PC-9 (cell line): ENCODE measurements around the gene NR0B1. TPM values are rescaled to one million over a fixed set of nuclear protein-coding genes. Genes with fewer than 3 reads are reported as not detected.

Experiments
- Bru-seq: library from RNA; stranded (reverse); fragments of 400-500 nt; gene quantifications from one replicate; lab custom pipeline; 2021; lab: Mats Ljungman, UMichigan
- BruChase-seq, 2 experiments: library from RNA; stranded (reverse); fragments of 400-500 nt; gene quantifications; one replicate each; lab custom pipeline; 2021; lab: Mats Ljungman, UMichigan
- BruUV-seq: library from RNA; stranded (reverse); fragments of 400-500 nt; replicated peaks from 2 replicates; lab custom pipeline; 2021; lab: Mats Ljungman, UMichigan
- CTCF ChIA-PET: fragments of 300-600 bp; sonication (Branson Sonifier 250); formaldehyde crosslinking; loops from one replicate; lab custom pipeline; 2022; ENCODE audit warnings: antibody characterized with exemption; lab: Charles Lee
- POLR2A ChIA-PET: fragments of 300-600 bp; sonication (Branson Sonifier 250); formaldehyde crosslinking; loops from one replicate; lab custom pipeline; 2022; ENCODE audit warnings: antibody characterized with exemption; ENCODE audit not compliant: unreplicated experiment; lab: Charles Lee
- DNase-seq, 2 experiments: peaks; one replicate each; pipeline versions ENCODE4 v3.0.0 to v3.0.0-alpha.2; 2015 to 2022; ENCODE audit warnings: mixed read lengths in 1 of 2
- H2AFZ ChIP-seq: fragments of 200-600 bp; sonication (generic); 2 replicates; pipeline ENCODE4 v1.8.1; 2017; ENCODE audit warnings: antibody characterized with exemption
- H3F3A ChIP-seq: fragments of 200-600 bp; sonication (generic); 2 replicates; pipeline ENCODE4 v1.8.1; 2017; ENCODE audit warnings: antibody characterized with exemption, mild to moderate bottlenecking, low read depth; ENCODE audit not compliant: insufficient read depth
- H3K27ac ChIP-seq: fragments of 200-600 bp; sonication (generic); 2 replicates; pipeline ENCODE4 v1.6.1; 2016; ENCODE audit warnings: mixed run types
- H3K27me3 ChIP-seq: fragments of 200-600 bp; sonication (generic); 2 replicates; pipeline ENCODE4 v1.6.1; 2016; ENCODE audit warnings: low read depth, mixed run types; ENCODE audit not compliant: insufficient read depth
- H3K36me3 ChIP-seq: fragments of 200-600 bp; sonication (generic); 2 replicates; pipeline ENCODE4 v1.6.1; 2016; ENCODE audit warnings: low read depth, mixed run types
- H3K4me1 ChIP-seq: fragments of 200-600 bp; sonication (generic); replicated peaks from 2 replicates; pipeline ENCODE4 v1.6.1; 2016; ENCODE audit warnings: mixed run types; ENCODE audit not compliant: insufficient read depth
- H3K4me2 ChIP-seq: fragments of 200-600 bp; sonication (generic); 2 replicates; pipeline ENCODE4 v1.6.1; 2017; ENCODE audit warnings: mixed run types
- H3K4me3 ChIP-seq: fragments of 200-600 bp; sonication (generic); 2 replicates; pipeline ENCODE4 v1.6.1; 2016; ENCODE audit warnings: mixed run types
- H3K79me2 ChIP-seq: fragments of 200-600 bp; sonication (generic); 2 replicates; pipeline ENCODE4 v1.6.1; 2017; ENCODE audit warnings: low read depth, mixed run types
- H3K9me2 ChIP-seq: fragments of 200-600 bp; sonication (generic); 2 replicates; pipeline ENCODE4 v1.8.1; 2017; ENCODE audit warnings: mild to moderate bottlenecking; ENCODE audit not compliant: insufficient read depth
- H3K9me3 ChIP-seq: fragments of 200-600 bp; sonication (generic); 2 replicates; pipeline ENCODE4 v1.8.1; 2016; ENCODE audit warnings: low read depth; ENCODE audit not compliant: insufficient read depth
- H4K20me1 ChIP-seq: fragments of 200-600 bp; sonication (generic); 2 replicates; pipeline ENCODE4 v1.8.1; 2017; ENCODE audit not compliant: insufficient read depth
- CTCF ChIP-seq: fragments of 200-600 bp; sonication (generic); conservative IDR thresholded peaks from 2 replicates; pipeline ENCODE4 v1.6.1; 2017; ENCODE audit warnings: mixed run types, antibody characterized with exemption, mild to moderate bottlenecking, moderate library complexity
- EZH2 ChIP-seq: fragments of 200-600 bp; sonication (generic); IDR thresholded peaks from 2 replicates; pipeline ENCODE4 v1.8.0; 2017; ENCODE audit warnings: antibody characterized with exemption, low read depth
- intact Hi-C: fragments of 100-400 bp; cut with micrococcal nuclease; formaldehyde crosslinking; loops from one replicate; pipeline ENCODE4 v1.10.0; 2022; ENCODE audit not compliant: unreplicated experiment
- long read RNA-seq: library from polyadenylated mRNA; stranded (forward); transcript quantifications from one replicate; pipeline ENCODE4 v2.0.0, GENCODE V29; 2022
- total RNA-seq: library from RNA; stranded (reverse); gene quantifications from 2 replicates; pipeline ENCODE4 v1.2.3, GENCODE V29; 2021

Gene NR0B1
- 66.6 and 67.1 TPM in 2 replicates for total RNA-seq
- percentile 96 among the genes with signal in this experiment for Bru-seq, nascent RNA
- percentile 99 among the genes with signal in this experiment for BruChase-seq, experiment 1, labeled RNA remaining after a 2-hour chase
- BruChase-seq, experiment 2, labeled RNA remaining after a 6-hour chase, result percentile 91 among the genes with signal in this experiment
- long read RNA-seq, transcript NR0B1-202 (2 exons, 2,021 nt), result major isoform, 195 of 216 reads
- long read RNA-seq, partial matches to known transcripts, result 9 of 216 reads
- long read RNA-seq, other reads (novel, unspliced or antisense), result 10 of 216 reads

- H3K27ac ChIP-seq, result no peak within 1 kb of the TSS
- no peak within 1 kb of the TSS for H2AFZ ChIP-seq
- CTCF ChIA-PET, result interaction anchor here (0.6 kb wide), 2 partner anchors 18 to 36 kb away, joined by 4 read pairs; no protein-coding TSS in a partner anchor
Observed at GRCh38 chrX:30309139-30309571, at the start of gene NR0B1. TSS of gene NR0B1 (minus strand) at chrX:30309390. CDS start at chrX:30309363, 27 bp downstream.

GRCh38 chrX:30349946-30350345, 40.8 kb upstream of the NR0B1 start:
- Histone ChIP-seq H3K9me3 (no peaks in the 10 kb centered on the region), H3K9me2 (no peaks in the 10 kb centered on the region), H4K20me1 (no peaks in the 10 kb centered on the region), H3F3A (no peaks in the 10 kb centered on the region), H3K4me3 (no peak overlapping the region), H3K27me3 (no peaks in the 10 kb centered on the region), H3K79me2 (no peaks in the 10 kb centered on the region), H3K36me3 (no peaks in the 10 kb centered on the region), H3K4me1 (no peaks in the 10 kb centered on the region), H3K27ac (no peak overlapping the region), H3K4me2 (no peak overlapping the region), H2AFZ (no peak overlapping the region)
- BruUV-seq, result no TSS peak
- DNase-seq, result no peak
- POLR2A ChIA-PET, result no interaction called here
- intact Hi-C loops, result no loop called here
- TF ChIP-seq CTCF (no peak), EZH2 (no peak)
- CTCF ChIA-PET, result no interaction called here

More at GRCh38 chrX:30309139-30309571, at the start of gene NR0B1:
- Histone ChIP-seq H4K20me1 (no peaks in the 10 kb centered on the region), H3K4me2 (no peak within 1 kb of the TSS), H3K79me2 (no peaks in the 10 kb centered on the region), H3K4me1 (no peaks in the 10 kb centered on the region), H3K4me3 (no peak within 1 kb of the TSS), H3F3A (no peaks in the 10 kb centered on the region), H3K36me3 (no peaks in the 10 kb centered on the region), H3K27me3 (no peaks in the 10 kb centered on the region), H3K9me3 (no peaks in the 10 kb centered on the region), H3K9me2 (no peaks in the 10 kb centered on the region)
- intact Hi-C loops, result loop anchor here (10.0 kb wide), 1 partner anchor 176 kb away; no protein-coding TSS in a partner anchor
- DNase-seq, result peak in 1 of 2 experiments; percentile 81
- POLR2A ChIA-PET, result interaction anchor here (0.7 kb wide), 2 partner anchors 21 to 25 kb away, joined by 3 to 4 read pairs; no protein-coding TSS in a partner anchor
- BruUV-seq, result no TSS peak
- no peak for TF ChIP-seq CTCF
- TF ChIP-seq EZH2, result no peak

GRCh38 chrX:30343206-30343605, 34.0 kb upstream of the NR0B1 start:
- Histone ChIP-seq H3K4me3 (no peak overlapping the region), H3K4me1 (no peaks in the 10 kb centered on the region), H3K9me2 (no peaks in the 10 kb centered on the region), H3K36me3 (no peaks in the 10 kb centered on the region), H3K27ac (no peak overlapping the region), H4K20me1 (no peaks in the 10 kb centered on the region), H3F3A (no peaks in the 10 kb centered on the region), H3K4me2 (no peak overlapping the region), H3K79me2 (no peaks in the 10 kb centered on the region), H3K27me3 (no peaks in the 10 kb centered on the region), H3K9me3 (no peaks in the 10 kb centered on the region; the same call in 1 of the 2 replicates), H2AFZ (no peak overlapping the region)
- DNase-seq, result no peak
- intact Hi-C loops, result no loop called here
- ChIA-PET CTCF (no interaction called here), POLR2A (no interaction called here)
- BruUV-seq, result no TSS peak
- no peak for TF ChIP-seq CTCF
- no peak for TF ChIP-seq EZH2
